Thyroid gland (tissue), 4 donors: ENCODE measurements around the gene PAWR. TPM values are rescaled to one million over a fixed set of nuclear protein-coding genes. Genes with fewer than 3 reads are reported as not detected.
"Not testable (repeated sequence)": the region's sequence is repeated elsewhere in the genome, so short reads cannot be mapped to it uniquely, and the experiment has no call there.

Source experiments
- DNase-seq, 2 donors: peaks; one replicate each; pipeline ENCODE4 v3.0.0-alpha.2; 2019
- H3K27ac ChIP-seq, 3 donors: fragments of 200-600 bp; sonication (generic); 1 replicate in 2 of 3; 2 replicates in 1 of 3; pipeline ENCODE4 v1.5.1; 2016 to 2019; ENCODE audit warnings: mild to moderate bottlenecking in 1 of 3, moderate library complexity in 1 of 3
- H3K27me3 ChIP-seq: fragments of 200-600 bp; sonication (generic); one replicate; pipeline ENCODE4 v1.5.1; 2019
- H3K36me3 ChIP-seq, 2 donors: fragments of 200-600 bp; sonication (generic); one replicate each; pipeline ENCODE4 v1.5.1; 2016 to 2019
- H3K4me1 ChIP-seq, 2 donors: fragments of 200-600 bp; sonication (generic); one replicate each; pipeline ENCODE4 v1.5.1; 2017 to 2019
- H3K4me3 ChIP-seq, 3 donors: fragments of 200-600 bp; sonication (generic); replicated peaks in 1 of 3; 1 replicate in 2 of 3; 2 replicates in 1 of 3; pipeline ENCODE4 v1.5.1; 2016; ENCODE audit warnings: mild to moderate bottlenecking in 1 of 3
- H3K9me3 ChIP-seq: fragments of 200-600 bp; sonication (generic); one replicate; pipeline ENCODE4 v1.5.1; 2017
- CTCF ChIP-seq, 6 experiments: fragments of 200-600 bp in 3 of 6; fragments of 450-650 bp in 3 of 6; sonication (generic) in 3 of 6; IDR thresholded peaks; one replicate each; pipeline ENCODE4 v1.5.1; 2016 to 2019; ENCODE audit warnings: antibody characterized with exemption in 6 of 6, mild to moderate bottlenecking in 2 of 6, inconsistent platforms in 1 of 6, moderate library complexity in 1 of 6
- POLR2A ChIP-seq, 2 donors: fragments of 450-650 bp; IDR thresholded peaks; one replicate each; pipeline ENCODE4 v1.6.1; 2017; ENCODE audit warnings: antibody characterized with exemption in 2 of 2, mild to moderate bottlenecking in 2 of 2, moderate library complexity in 1 of 2
- WGBS, 2 donors: methylation state at CpG; one replicate each; pipeline ENCODE4 v1.1.5; 2017; 5-methylcytosine and 5-hydroxymethylcytosine counted together
- intact Hi-C: fragments of 100-400 bp; cut with DNase I; formaldehyde crosslinking; loops from one replicate; pipeline ENCODE4 v1.15.1; 2023
- total RNA-seq, 4 donors: library from RNA; depleted of rRNA; stranded (reverse); fragments of >200 nt; gene quantifications; one replicate each; pipeline ENCODE4 v1.2.3, GENCODE V29; 2016

The PAWR gene
- total RNA-seq, 4 donors from 2014 or later, result 83.7 to 125 (median 86.4) TPM

GRCh38 chr12:79655036-79655435 is 35.7 kb downstream of the PAWR start:
- DNase-seq, result no peak
- no peak for TF ChIP-seq CTCF (IDR thresholded peaks at IDR 0.05)
- TF ChIP-seq POLR2A (IDR thresholded peaks at IDR 0.05), result no peak
- intact Hi-C loops, result no loop called here
- WGBS, 2 donors, result 93 to 97% methylated on average over 2 of the region's 2 CpGs
- Histone ChIP-seq H3K27ac (no peak overlapping the region), H3K36me3 (no peaks in the 10 kb centered on the region), H3K4me1 (peaks cover 3 to 5% of the 10 kb centered on the region in 2 donors), H3K27me3 (no peaks in the 10 kb centered on the region), H3K9me3 (no peaks in the 10 kb centered on the region), H3K4me3 (no peak overlapping the region)

GRCh38 chr12:79652521-79652920 is 38.2 kb downstream of the PAWR start:
- intact Hi-C loops, result no loop called here
- WGBS, 2 donors, result 90 to 99% methylated on average over 1 of the region's 1 CpG
- TF ChIP-seq POLR2A (IDR thresholded peaks at IDR 0.05) (no peak), CTCF (IDR thresholded peaks at IDR 0.05) (no peak)

GRCh38 chr12:79650440-79650839 is 40.3 kb downstream of the PAWR start:
- TF ChIP-seq CTCF (IDR thresholded peaks at IDR 0.05), result no peak
- no peak for TF ChIP-seq POLR2A (IDR thresholded peaks at IDR 0.05)
- H3K9me3 ChIP-seq, result no peaks in the 10 kb centered on the region
- no peak overlapping the region for H3K27ac ChIP-seq
- 55 to 58% methylated on average over 2 of the region's 2 CpGs for WGBS, 2 donors
- no peak for DNase-seq
- H3K4me3 ChIP-seq, result no peak overlapping the region
- H3K27me3 ChIP-seq, result no peaks in the 10 kb centered on the region
- intact Hi-C loops, result no loop called here
- H3K36me3 ChIP-seq, result no peaks in the 10 kb centered on the region
- peaks cover 4 to 9% of the 10 kb centered on the region in 2 donors for H3K4me1 ChIP-seq

More at GRCh38 chr12:79652521-79652920, 38.2 kb downstream of the PAWR start:
- Histone ChIP-seq H3K27ac (no peak overlapping the region), H3K4me3 (no peak overlapping the region), H3K36me3 (no peaks in the 10 kb centered on the region), H3K27me3 (no peaks in the 10 kb centered on the region), H3K4me1 (peaks cover 3 to 9% of the 10 kb centered on the region in 2 donors), H3K9me3 (no peaks in the 10 kb centered on the region)
- DNase-seq, result no peak

GRCh38 chr12:79648881-79649280 is 41.9 kb downstream of the PAWR start:
- no peaks in the 10 kb centered on the region for H3K27me3 ChIP-seq
- H3K36me3 ChIP-seq, result no peaks in the 10 kb centered on the region
- intact Hi-C loops, result no loop called here
- 69 to 71% methylated on average over 1 of the region's 1 CpG for WGBS, 2 donors
- TF ChIP-seq POLR2A (IDR thresholded peaks at IDR 0.05), result no peak
- TF ChIP-seq CTCF (IDR thresholded peaks at IDR 0.05), result no peak
- H3K9me3 ChIP-seq, result no peaks in the 10 kb centered on the region
- no peak for DNase-seq
- H3K27ac ChIP-seq, result no peak overlapping the region
- no peak overlapping the region for H3K4me3 ChIP-seq
- peaks cover 14 to 22% of the 10 kb centered on the region in 2 donors for H3K4me1 ChIP-seq

GRCh38 chr12:79646843-79647242 is 43.9 kb downstream of the PAWR start:
- WGBS, 2 donors, result 93 to 97% methylated on average over 4 of the region's 4 CpGs
- H3K27ac ChIP-seq, H3K36me3 ChIP-seq, H3K27me3 ChIP-seq, H3K4me3 ChIP-seq, H3K9me3 ChIP-seq, DNase-seq, intact Hi-C loops: not testable (repeated sequence)
- H3K4me1 ChIP-seq, result peaks cover 14 to 28% of the 10 kb centered on the region in 2 donors

GRCh38 chr12:79645235-79645630 is 45.5 kb downstream of the PAWR start:
- intact Hi-C loops, result no loop called here
- Histone ChIP-seq H3K4me3 (no peak overlapping the region), H3K4me1 (peaks cover 10 to 27% of the 10 kb centered on the region in 2 donors), H3K27me3 (no peaks in the 10 kb centered on the region), H3K27ac (no peak overlapping the region), H3K36me3 (no peaks in the 10 kb centered on the region), H3K9me3 (no peaks in the 10 kb centered on the region)
- no peak for DNase-seq
- TF ChIP-seq POLR2A (IDR thresholded peaks at IDR 0.05) (no peak), CTCF (IDR thresholded peaks at IDR 0.05) (no peak)
